SK-N-MC (cell line): ENCODE measurements around the gene ATP2B2.

ENCODE experiments used
- DNase-seq: peaks from one replicate; pipeline ENCODE4 v3.0.0-alpha.2; 2011; ENCODE audit warnings: low read depth, low spot score
- H3K27ac ChIP-seq: fragments of 200-600 bp; sonication (generic); 2 replicates; pipeline ENCODE4 v1.5.1; 2016; ENCODE audit warnings: mixed run types
- H3K36me3 ChIP-seq: fragments of 200-600 bp; sonication (generic); 2 replicates; pipeline ENCODE4 v1.6.1; 2017; ENCODE audit warnings: antibody characterized with exemption, low read length, mixed read lengths; ENCODE audit not compliant: insufficient read depth
- H3K4me3 ChIP-seq: fragments of 200-600 bp; sonication (generic); 2 replicates; pipeline ENCODE4 v1.5.1; 2016
- H3K9ac ChIP-seq: fragments of 200-600 bp; sonication (generic); 2 replicates; pipeline ENCODE4 v1.8.0; 2017; ENCODE audit warnings: mixed run types, mixed read lengths; ENCODE audit not compliant: insufficient read length
- H3K9me3 ChIP-seq: fragments of 200-600 bp; sonication (generic); 2 replicates; pipeline ENCODE4 v1.6.1; 2017; ENCODE audit warnings: low read depth, mild to moderate bottlenecking, antibody characterized with exemption, low read length, moderate library complexity, mixed read lengths
- EZH2 ChIP-seq: fragments of 200-600 bp; sonication (generic); IDR thresholded peaks from one replicate; pipeline ENCODE4 v1.6.1; 2017; ENCODE audit warnings: antibody characterized with exemption
- FOXP2 ChIP-seq: optimal IDR thresholded peaks from 2 replicates; pipeline ENCODE3; 2011; ENCODE audit warnings: mild to moderate bottlenecking, moderate library complexity; ENCODE audit not compliant: insufficient read depth; ENCODE audit errors: extremely low read length, control extremely low read depth
- POLR2AphosphoS5 ChIP-seq: IDR thresholded peaks from 2 replicates; pipeline ENCODE4 v1.6.1; 2012; ENCODE audit warnings: mild to moderate bottlenecking, low read depth, low read length, borderline replicate concordance

ATP2B2 gene

GRCh38 chr3:10343526-10343925 lies 161.9 kb downstream of the ATP2B2 start:
- no peak for DNase-seq
- no peak overlapping the region for H3K9ac ChIP-seq
- TF ChIP-seq POLR2AphosphoS5 (no peak), EZH2 (no peak), FOXP2 (no peak)
- H3K9me3 ChIP-seq, result no peaks in the 10 kb centered on the region
- no peaks in the 10 kb centered on the region for H3K36me3 ChIP-seq
- no peak overlapping the region for H3K4me3 ChIP-seq
- no peak overlapping the region for H3K27ac ChIP-seq

- no peak for TF ChIP-seq EZH2
- TF ChIP-seq POLR2AphosphoS5, result no peak
- TF ChIP-seq FOXP2, result no peak
- no peaks in the 10 kb centered on the region for H3K9me3 ChIP-seq
- no peaks in the 10 kb centered on the region for H3K36me3 ChIP-seq
- no peak overlapping the region for H3K4me3 ChIP-seq
- DNase-seq, result no peak
- H3K9ac ChIP-seq, result no peak overlapping the region
- no peak overlapping the region for H3K27ac ChIP-seq
Observed at GRCh38 chr3:10342781-10343180, 162.6 kb downstream of the ATP2B2 start.

GRCh38 chr3:10341901-10342398 lies 163.4 kb downstream of the ATP2B2 start:
- TF ChIP-seq POLR2AphosphoS5 (no peak), FOXP2 (no peak), EZH2 (no peak)

GRCh38 chr3:10340476-10340875 lies 164.9 kb downstream of the ATP2B2 start:
- no peaks in the 10 kb centered on the region for H3K36me3 ChIP-seq

More at GRCh38 chr3:10341901-10342398, 163.4 kb downstream of the ATP2B2 start:
- no peaks in the 10 kb centered on the region for H3K36me3 ChIP-seq
- DNase-seq, result no peak
- no peak overlapping the region for H3K4me3 ChIP-seq
- no peaks in the 10 kb centered on the region for H3K9me3 ChIP-seq
- no peak overlapping the region for H3K27ac ChIP-seq
- H3K9ac ChIP-seq, result no peak overlapping the region

GRCh38 chr3:10340046-10340445 lies 165.3 kb downstream of the ATP2B2 start:
- DNase-seq, result no peak
- no peak overlapping the region for H3K4me3 ChIP-seq
- H3K9ac ChIP-seq, result no peak overlapping the region
- H3K27ac ChIP-seq, result no peak overlapping the region
- H3K9me3 ChIP-seq, result no peaks in the 10 kb centered on the region
- TF ChIP-seq FOXP2, result no peak
- TF ChIP-seq POLR2AphosphoS5, result no peak
- no peak for TF ChIP-seq EZH2
- no peaks in the 10 kb centered on the region for H3K36me3 ChIP-seq

More at GRCh38 chr3:10340476-10340875, 164.9 kb downstream of the ATP2B2 start:
- TF ChIP-seq POLR2AphosphoS5 (no peak), FOXP2 (no peak), EZH2 (no peak)
- no peak for DNase-seq
- no peaks in the 10 kb centered on the region for H3K9me3 ChIP-seq
- no peak overlapping the region for H3K4me3 ChIP-seq
- no peak overlapping the region for H3K27ac ChIP-seq
- no peak overlapping the region for H3K9ac ChIP-seq

GRCh38 chr3:10339376-10339955 lies 165.9 kb downstream of the ATP2B2 start:
- H3K9ac ChIP-seq, result no peak overlapping the region
- H3K4me3 ChIP-seq, result no peak overlapping the region
- H3K27ac ChIP-seq, result no peak overlapping the region
- TF ChIP-seq POLR2AphosphoS5 (no peak), EZH2 (no peak), FOXP2 (no peak)
- no peaks in the 10 kb centered on the region for H3K36me3 ChIP-seq
- no peaks in the 10 kb centered on the region for H3K9me3 ChIP-seq
- no peak for DNase-seq

GRCh38 chr3:10338591-10339353 lies 166.6 kb downstream of the ATP2B2 start:
- H3K9ac ChIP-seq, result no peak overlapping the region
- H3K36me3 ChIP-seq, result no peaks in the 10 kb centered on the region
- DNase-seq, result no peak
- no peak overlapping the region for H3K27ac ChIP-seq
- no peak overlapping the region for H3K4me3 ChIP-seq
- TF ChIP-seq POLR2AphosphoS5 (no peak), FOXP2 (no peak), EZH2 (no peak)
- H3K9me3 ChIP-seq, result no peaks in the 10 kb centered on the region

GRCh38 chr3:10338164-10338470 lies 167.3 kb downstream of the ATP2B2 start:
- Histone ChIP-seq H3K27ac (no peak overlapping the region), H3K4me3 (no peak overlapping the region), H3K9me3 (no peaks in the 10 kb centered on the region), H3K9ac (no peak overlapping the region), H3K36me3 (no peaks in the 10 kb centered on the region)
- no peak for DNase-seq
- TF ChIP-seq FOXP2 (no peak), EZH2 (no peak), POLR2AphosphoS5 (no peak)
